ENCODE measurements around the gene AVL9.

DNA sequence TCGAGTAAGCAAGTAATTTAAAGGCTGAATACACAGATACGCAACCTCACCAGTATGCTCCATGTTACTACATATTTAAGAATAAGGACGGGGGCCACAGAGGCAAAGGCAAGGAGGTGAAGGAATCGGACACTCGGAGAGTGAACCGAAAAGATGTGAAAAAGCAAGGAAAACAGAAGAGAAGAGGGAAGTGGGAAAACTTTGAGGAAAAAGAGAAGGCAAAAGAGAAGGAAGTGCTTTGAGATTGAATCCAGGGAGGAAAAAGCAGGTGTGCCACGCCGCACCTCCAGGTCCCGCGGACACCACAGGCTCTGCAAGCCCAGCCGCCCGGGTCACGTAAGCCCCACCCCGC lies 367 bp upstream of the AVL9 start:
- TF ChIP-seq GATA2 (CRISPR knock-in tag; IDR thresholded peaks at IDR 0.05) (no peak), TCF12 (IDR thresholded peaks at IDR 0.05) (no peak), FOXJ3 (CRISPR knock-in tag; IDR thresholded peaks at IDR 0.05) (no peak), RFX5 (IDR thresholded peaks at IDR 0.05; ENCODE audit: low read length) (0 out of 2 replicates have a peak, but pooled peaks have one; percentile 11)
- TF ChIP-seq, protein P1, sequence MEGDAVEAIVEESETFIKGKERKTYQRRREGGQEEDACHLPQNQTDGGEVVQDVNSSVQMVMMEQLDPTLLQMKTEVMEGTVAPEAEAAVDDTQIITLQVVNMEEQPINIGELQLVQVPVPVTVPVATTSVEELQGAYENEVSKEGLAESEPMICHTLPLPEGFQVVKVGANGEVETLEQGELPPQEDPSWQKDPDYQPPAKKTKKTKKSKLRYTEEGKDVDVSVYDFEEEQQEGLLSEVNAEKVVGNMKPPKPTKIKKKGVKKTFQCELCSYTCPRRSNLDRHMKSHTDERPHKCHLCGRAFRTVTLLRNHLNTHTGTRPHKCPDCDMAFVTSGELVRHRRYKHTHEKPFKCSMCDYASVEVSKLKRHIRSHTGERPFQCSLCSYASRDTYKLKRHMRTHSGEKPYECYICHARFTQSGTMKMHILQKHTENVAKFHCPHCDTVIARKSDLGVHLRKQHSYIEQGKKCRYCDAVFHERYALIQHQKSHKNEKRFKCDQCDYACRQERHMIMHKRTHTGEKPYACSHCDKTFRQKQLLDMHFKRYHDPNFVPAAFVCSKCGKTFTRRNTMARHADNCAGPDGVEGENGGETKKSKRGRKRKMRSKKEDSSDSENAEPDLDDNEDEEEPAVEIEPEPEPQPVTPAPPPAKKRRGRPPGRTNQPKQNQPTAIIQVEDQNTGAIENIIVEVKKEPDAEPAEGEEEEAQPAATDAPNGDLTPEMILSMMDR (IDR thresholded peaks at IDR 0.05), result no peak
